Type B pancreatic cell (in vitro differentiated cells): ENCODE measurements around the gene BLNK. TPM values are rescaled to one million over a fixed set of nuclear protein-coding genes. Genes with fewer than 3 reads are reported as not detected.

Experiments used
- DNase-seq: peaks from one replicate; pipeline ENCODE4 v3.0.0; 2021; ENCODE audit warnings: mixed read lengths; ENCODE audit not compliant: unreplicated experiment; ENCODE audit errors: extremely low spot score
- H3K27ac Mint-ChIP-seq: 2 replicates; pipeline ENCODE4 v1.8.0; 2021; ENCODE audit warnings: mild to moderate bottlenecking, mixed read lengths
- H3K27me3 Mint-ChIP-seq: 2 replicates; pipeline ENCODE4 v1.8.0; 2021; ENCODE audit warnings: mixed read lengths
- H3K36me3 Mint-ChIP-seq: 2 replicates; pipeline ENCODE4 v1.8.0; 2021; ENCODE audit warnings: mixed read lengths
- H3K4me1 Mint-ChIP-seq: one replicate; pipeline ENCODE4 v1.8.0; 2021; ENCODE audit warnings: mixed read lengths; ENCODE audit not compliant: unreplicated experiment
- H3K4me3 Mint-ChIP-seq: 2 replicates; pipeline ENCODE4 v1.8.0; 2021; ENCODE audit warnings: mild to moderate bottlenecking, mixed read lengths
- H3K9me3 Mint-ChIP-seq: 2 replicates; pipeline ENCODE4 v1.8.0; 2021; ENCODE audit warnings: mixed read lengths
- total RNA-seq: library from RNA; stranded (reverse); gene quantifications from 2 replicates; pipeline ENCODE4 v1.2.1, GENCODE V29; 2021; ENCODE audit warnings: low replicate concordance
- TF ChIP-seq, protein P1 (sequence below): fragments of 200-600 bp; sonication (generic); conservative IDR thresholded peaks from 2 replicates; pipeline ENCODE4 v1.5.0; 2021; ENCODE audit warnings: antibody characterized with exemption, mild to moderate bottlenecking

BLNK gene
- total RNA-seq, 1 donor from 2014 or later: 21.7 TPM

GRCh38 chr10:96229568-96230030 lies 41.8 kb downstream of the BLNK start:
- no peaks in the 10 kb centered on the region for H3K4me1 Mint-ChIP-seq
- no peaks in the 10 kb centered on the region for H3K9me3 Mint-ChIP-seq
- H3K36me3 Mint-ChIP-seq: no peaks in the 10 kb centered on the region
- no peak overlapping the region for H3K4me3 Mint-ChIP-seq
- TF ChIP-seq, protein P1, sequence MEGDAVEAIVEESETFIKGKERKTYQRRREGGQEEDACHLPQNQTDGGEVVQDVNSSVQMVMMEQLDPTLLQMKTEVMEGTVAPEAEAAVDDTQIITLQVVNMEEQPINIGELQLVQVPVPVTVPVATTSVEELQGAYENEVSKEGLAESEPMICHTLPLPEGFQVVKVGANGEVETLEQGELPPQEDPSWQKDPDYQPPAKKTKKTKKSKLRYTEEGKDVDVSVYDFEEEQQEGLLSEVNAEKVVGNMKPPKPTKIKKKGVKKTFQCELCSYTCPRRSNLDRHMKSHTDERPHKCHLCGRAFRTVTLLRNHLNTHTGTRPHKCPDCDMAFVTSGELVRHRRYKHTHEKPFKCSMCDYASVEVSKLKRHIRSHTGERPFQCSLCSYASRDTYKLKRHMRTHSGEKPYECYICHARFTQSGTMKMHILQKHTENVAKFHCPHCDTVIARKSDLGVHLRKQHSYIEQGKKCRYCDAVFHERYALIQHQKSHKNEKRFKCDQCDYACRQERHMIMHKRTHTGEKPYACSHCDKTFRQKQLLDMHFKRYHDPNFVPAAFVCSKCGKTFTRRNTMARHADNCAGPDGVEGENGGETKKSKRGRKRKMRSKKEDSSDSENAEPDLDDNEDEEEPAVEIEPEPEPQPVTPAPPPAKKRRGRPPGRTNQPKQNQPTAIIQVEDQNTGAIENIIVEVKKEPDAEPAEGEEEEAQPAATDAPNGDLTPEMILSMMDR: peak; percentile 79
- peak; percentile 83 for DNase-seq
- no peak overlapping the region for H3K27ac Mint-ChIP-seq
- H3K27me3 Mint-ChIP-seq: no peaks in the 10 kb centered on the region

DNA sequence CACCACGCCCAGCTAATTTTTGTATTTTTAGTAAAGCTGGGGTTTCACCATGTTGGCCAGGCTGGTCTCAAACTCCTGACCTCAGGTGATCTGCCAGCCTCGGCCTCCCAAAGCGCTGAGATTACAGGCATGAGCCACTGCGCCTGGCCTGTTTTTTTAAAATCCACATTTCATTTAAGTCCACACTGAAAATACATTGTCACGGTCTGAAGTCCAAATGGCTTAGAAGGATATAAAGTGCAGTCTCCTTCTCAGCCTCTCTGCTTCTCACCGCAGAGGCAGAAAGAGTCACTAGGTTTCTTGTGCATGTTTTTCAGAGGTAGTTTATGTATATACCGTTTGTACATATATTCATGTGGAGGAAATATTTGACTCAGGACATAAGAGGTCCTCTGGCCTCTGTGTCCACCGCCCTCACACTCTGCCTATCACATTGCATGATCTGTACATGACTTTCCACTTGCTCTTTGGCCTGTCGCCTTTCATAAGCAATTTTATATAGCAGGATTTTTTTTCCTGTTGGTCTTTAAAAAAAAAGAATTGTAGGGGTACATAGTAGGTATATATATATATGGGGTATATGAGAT lies 42.9 kb downstream of the BLNK start:
- H3K4me1 Mint-ChIP-seq: no peaks in the 10 kb centered on the region
- TF ChIP-seq, protein P1: no peak
- H3K27me3 Mint-ChIP-seq: no peaks in the 10 kb centered on the region
- H3K27ac Mint-ChIP-seq: no peak overlapping the region
- DNase-seq: no peak
- H3K4me3 Mint-ChIP-seq: no peak overlapping the region
- no peaks in the 10 kb centered on the region for H3K9me3 Mint-ChIP-seq
- no peaks in the 10 kb centered on the region for H3K36me3 Mint-ChIP-seq

GRCh38 chr10:96227206-96227605 lies 44.2 kb downstream of the BLNK start:
- H3K36me3 Mint-ChIP-seq: no peaks in the 10 kb centered on the region
- no peaks in the 10 kb centered on the region for H3K9me3 Mint-ChIP-seq
- no peaks in the 10 kb centered on the region for H3K4me1 Mint-ChIP-seq
- no peaks in the 10 kb centered on the region for H3K27me3 Mint-ChIP-seq
- DNase-seq: no peak
- no peak overlapping the region for H3K27ac Mint-ChIP-seq
- no peak overlapping the region for H3K4me3 Mint-ChIP-seq
- TF ChIP-seq, protein P1: no peak

- Mint-ChIP-seq H3K4me1 (no peaks in the 10 kb centered on the region), H3K36me3 (no peaks in the 10 kb centered on the region), H3K27me3 (no peaks in the 10 kb centered on the region), H3K27ac (no peak overlapping the region), H3K9me3 (no peaks in the 10 kb centered on the region), H3K4me3 (no peak overlapping the region)
- TF ChIP-seq, protein P1: no peak
- no peak for DNase-seq
These were observed 46.2 kb downstream of the BLNK start for GRCh38 chr10:96225119-96225518.

- Mint-ChIP-seq H3K27ac (no peak overlapping the region), H3K36me3 (no peaks in the 10 kb centered on the region), H3K9me3 (no peaks in the 10 kb centered on the region), H3K27me3 (no peaks in the 10 kb centered on the region), H3K4me3 (no peak overlapping the region), H3K4me1 (no peaks in the 10 kb centered on the region)
- TF ChIP-seq, protein P1: no peak
- DNase-seq: no peak
These were observed 48.5 kb downstream of the BLNK start for GRCh38 chr10:96222908-96223307.
